GM23338 (cell line): ENCODE data around the gene COL25A1. TPM values are rescaled to one million over a fixed set of nuclear protein-coding genes. Genes with fewer than 3 reads are reported as not detected.

Source experiments
- ATAC-seq: fragments of 200-7000 bp; cut with Tn5 transposase; 3 replicates; pipeline ENCODE4 v1.9.1; 2020
- DNase-seq: peaks from one replicate; pipeline ENCODE4 v3.0.0-alpha.2; 2015; ENCODE audit warnings: low spot score
- H2AFZ ChIP-seq: fragments of 200-600 bp; sonication (generic); 2 replicates; pipeline ENCODE4 v1.8.0; 2016; ENCODE audit warnings: antibody characterized with exemption, mild to moderate bottlenecking, moderate library complexity
- H3F3A ChIP-seq: fragments of 200-600 bp; sonication (generic); replicated peaks from 2 replicates; pipeline ENCODE4 v1.8.0; 2017; ENCODE audit warnings: antibody characterized with exemption, mixed run types, low read depth
- H3K27ac ChIP-seq: fragments of 200-600 bp; sonication (generic); 2 replicates; pipeline ENCODE4 v1.6.1; 2016; ENCODE audit warnings: low read depth
- H3K27me3 ChIP-seq: fragments of 200-600 bp; sonication (generic); 2 replicates; pipeline ENCODE4 v1.8.0; 2016; ENCODE audit warnings: mild to moderate bottlenecking, mixed run types, moderate library complexity; ENCODE audit not compliant: insufficient read depth
- H3K36me3 ChIP-seq: fragments of 200-600 bp; sonication (generic); 2 replicates; pipeline ENCODE4 v1.8.0; 2016; ENCODE audit warnings: mild to moderate bottlenecking; ENCODE audit not compliant: insufficient read depth
- H3K4me1 ChIP-seq: fragments of 200-600 bp; sonication (generic); 2 replicates; pipeline ENCODE4 v1.8.0; 2016; ENCODE audit warnings: mild to moderate bottlenecking, moderate library complexity; ENCODE audit not compliant: insufficient read depth
- H3K4me2 ChIP-seq: fragments of 200-600 bp; sonication (generic); 2 replicates; pipeline ENCODE4 v1.7.1; 2017; ENCODE audit warnings: mixed run types
- H3K4me3 ChIP-seq: fragments of 200-600 bp; sonication (generic); 2 replicates; pipeline ENCODE4 v1.6.1; 2016; ENCODE audit warnings: mixed run types
- H3K79me2 ChIP-seq: fragments of 200-600 bp; sonication (generic); replicated peaks from 2 replicates; pipeline ENCODE4 v1.8.0; 2017; ENCODE audit warnings: mild to moderate bottlenecking; ENCODE audit not compliant: insufficient read depth
- H3K9me2 ChIP-seq: fragments of 200-600 bp; sonication (generic); 2 replicates; pipeline ENCODE4 v1.8.0; 2017; ENCODE audit not compliant: insufficient read depth
- H4K20me1 ChIP-seq: fragments of 200-600 bp; sonication (generic); replicated peaks from 2 replicates; pipeline ENCODE4 v1.8.0; 2017; ENCODE audit warnings: mild to moderate bottlenecking; ENCODE audit not compliant: insufficient read depth
- H3K27ac Mint-ChIP-seq: 2 replicates; pipeline ENCODE4 v1.8.0; 2020; ENCODE audit warnings: inconsistent platforms, mild to moderate bottlenecking, moderate library complexity, mixed read lengths
- H3K27me3 Mint-ChIP-seq: 3 replicates; pipeline ENCODE4 v1.8.0; 2022; ENCODE audit warnings: low read depth, mild to moderate bottlenecking, moderate library complexity, mixed read lengths, inconsistent platforms; ENCODE audit not compliant: insufficient read depth, poor library complexity
- H3K36me3 Mint-ChIP-seq: 3 replicates; pipeline ENCODE4 v1.8.0; 2021; ENCODE audit warnings: low read depth, mild to moderate bottlenecking, inconsistent platforms, moderate library complexity, mixed read lengths
- H3K4me1 Mint-ChIP-seq: 3 replicates; pipeline ENCODE4 v1.8.0; 2020; ENCODE audit warnings: mild to moderate bottlenecking, inconsistent platforms, mixed read lengths
- H3K4me3 Mint-ChIP-seq: 3 replicates; pipeline ENCODE4 v1.8.0; 2021; ENCODE audit warnings: moderate library complexity, mild to moderate bottlenecking, inconsistent platforms, mixed read lengths
- H3K9me3 Mint-ChIP-seq: 3 replicates; pipeline ENCODE4 v1.8.0; 2020; ENCODE audit warnings: moderate library complexity, mild to moderate bottlenecking, inconsistent platforms, mixed read lengths
- CREB1 ChIP-seq: fragments of 250-450 bp; sonication (Bioruptor Pico); IDR thresholded peaks from 2 replicates; pipeline ENCODE4 v1.5.0; 2020; ENCODE audit warnings: low read depth, mild to moderate bottlenecking, moderate library complexity
- CTCF ChIP-seq, 2 experiments: fragments of 200-600 bp in 1 of 2; sonication (generic) in 1 of 2; conservative IDR thresholded peaks; 2 replicates each; pipeline versions ENCODE4 v1.5.1 to v1.6.1; 2016 to 2017; ENCODE audit warnings: antibody characterized with exemption in 2 of 2, low read depth in 2 of 2, mild to moderate bottlenecking in 2 of 2, moderate library complexity in 1 of 2
- ETS1 ChIP-seq: IDR thresholded peaks from 2 replicates; pipeline ENCODE4 v1.6.1; 2016; ENCODE audit warnings: antibody characterized with exemption
- EZH2 ChIP-seq: fragments of 200-600 bp; sonication (generic); IDR thresholded peaks from one replicate; pipeline ENCODE4 v1.8.0; 2017; ENCODE audit warnings: antibody characterized with exemption, mild to moderate bottlenecking, low read depth; ENCODE audit not compliant: unreplicated experiment
- EZH2phosphoT487 ChIP-seq: fragments of 200-600 bp; sonication (generic); IDR thresholded peaks from one replicate; pipeline ENCODE4 v1.8.1; 2018; ENCODE audit warnings: antibody characterized with exemption; ENCODE audit not compliant: unreplicated experiment
- JUNB ChIP-seq: IDR thresholded peaks from one replicate; pipeline ENCODE4 v1.6.1; 2016; ENCODE audit warnings: antibody characterized with exemption; ENCODE audit not compliant: unreplicated experiment
- NANOG ChIP-seq: IDR thresholded peaks from 2 replicates; pipeline ENCODE4 v1.6.1; 2016; ENCODE audit warnings: antibody characterized with exemption, borderline replicate concordance
- POLR2AphosphoS5 ChIP-seq: IDR thresholded peaks from 2 replicates; pipeline ENCODE4 v1.6.1; 2016; ENCODE audit warnings: antibody characterized with exemption, low read depth
- REST ChIP-seq: IDR thresholded peaks from one replicate; pipeline ENCODE4 v1.6.1; 2018; ENCODE audit warnings: antibody characterized with exemption; ENCODE audit not compliant: unreplicated experiment
- STAT1 ChIP-seq: IDR thresholded peaks from one replicate; pipeline ENCODE4 v1.6.1; 2016; ENCODE audit warnings: antibody characterized with exemption; ENCODE audit not compliant: unreplicated experiment
- ZNF114 ChIP-seq: fragments of 250-450 bp; sonication (Bioruptor Pico); IDR thresholded peaks from 2 replicates; pipeline ENCODE4 v1.5.0; 2020; ENCODE audit warnings: mild to moderate bottlenecking, moderate library complexity
- ZNF331 ChIP-seq: fragments of 250-450 bp; sonication (Bioruptor Pico); IDR thresholded peaks from 2 replicates; pipeline ENCODE4 v1.5.0; 2020; ENCODE audit warnings: low read depth, mild to moderate bottlenecking, moderate library complexity
- ZNF462 ChIP-seq: fragments of 250-450 bp; sonication (Bioruptor Pico); IDR thresholded peaks from 2 replicates; pipeline ENCODE4 v1.5.0; 2020; ENCODE audit warnings: mild to moderate bottlenecking, moderate library complexity
- polyA plus RNA-seq: library from polyadenylated mRNA; unstranded; fragments of >200 nt; fragmentation: Nextera tagmentation; extraction: Ambion mirVana; gene quantifications from 2 replicates; pipeline ENCODE4 v1.2.1, GENCODE V29; 2016
- total RNA-seq: library from RNA; depleted of rRNA; stranded (reverse); fragments of >200 nt; shearing (Covaris generic); gene quantifications from 2 replicates; pipeline ENCODE4 v1.2.3, GENCODE V29; 2014

The COL25A1 gene
- total and polyA plus RNA-seq, 2 experiments from 2014 or later = 3.9 to 5.6 TPM

- H3K4me2 ChIP-seq = no peak overlapping the region
- no peak overlapping the region for H3K4me3 ChIP-seq
- TF ChIP-seq STAT1 (no peak), CREB1 (CRISPR knock-in tag) (no peak), EZH2phosphoT487 (no peak), REST (no peak), CTCF (conservative IDR thresholded peaks at IDR 0.05; ENCODE audit: low read depth in 2 of 2) (no peak), NANOG (no peak), ETS1 (no peak), ZNF114 (CRISPR knock-in tag) (no peak), EZH2 (no peak), POLR2AphosphoS5 (no peak), JUNB (no peak), ZNF462 (CRISPR knock-in tag) (no peak), ZNF331 (CRISPR knock-in tag) (no peak)
- no peak overlapping the region for H2AFZ ChIP-seq
- H3K79me2 ChIP-seq = no peaks in the 10 kb centered on the region
- H3F3A ChIP-seq = no peaks in the 10 kb centered on the region
- peaks cover 2% of the 10 kb centered on the region for H3K27me3 Mint-ChIP-seq
- ATAC-seq (no peak), DNase-seq (no peak)
- no peaks in the 10 kb centered on the region for H3K9me2 ChIP-seq
- no peaks in the 10 kb centered on the region for H3K36me3 ChIP-seq
- peaks cover 35% of the 10 kb centered on the region for H3K4me1 ChIP-seq
- H3K27me3 ChIP-seq = no peaks in the 10 kb centered on the region
- no peaks in the 10 kb centered on the region for H4K20me1 ChIP-seq
- peaks cover 28% of the 10 kb centered on the region for H3K4me1 Mint-ChIP-seq
- no peaks in the 10 kb centered on the region for H3K36me3 Mint-ChIP-seq
- no peaks in the 10 kb centered on the region for H3K9me3 Mint-ChIP-seq
- H3K27ac ChIP-seq = no peak overlapping the region
- no peak overlapping the region for H3K27ac Mint-ChIP-seq
- no peak overlapping the region for H3K4me3 Mint-ChIP-seq
These were observed 415.4 kb downstream of the COL25A1 start for GRCh38 chr4:108887034-108887433.
